ENCODE data around the gene HOXC10.

Gene HOXC10

DNA sequence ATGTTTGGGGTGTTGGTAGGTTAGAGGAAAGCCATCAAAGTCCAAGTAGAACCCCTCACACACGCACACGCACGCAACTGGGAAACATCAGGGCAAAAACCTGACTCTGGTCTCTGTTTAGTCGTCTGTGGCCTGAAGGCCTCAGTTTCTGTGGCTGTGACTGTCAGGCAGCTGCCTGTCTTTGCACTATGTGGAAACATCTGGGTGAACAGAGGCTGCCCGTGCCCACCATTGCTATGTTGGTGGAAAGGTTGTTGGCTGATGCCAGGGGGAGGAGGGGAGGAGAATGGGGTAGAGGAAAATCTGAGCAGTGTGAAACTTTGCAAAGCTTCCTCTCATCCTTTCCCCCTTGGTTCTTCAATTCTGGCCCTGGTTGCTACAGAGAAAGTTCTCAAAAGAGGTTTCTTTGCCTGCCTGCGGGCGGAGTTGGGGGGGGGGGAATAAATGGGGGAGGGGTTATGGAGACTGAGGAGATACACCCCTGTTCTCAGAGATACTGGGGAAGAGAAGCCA is 7.5 kb downstream of the HOXC10 start:
- no peak for DNase-seq

DNA sequence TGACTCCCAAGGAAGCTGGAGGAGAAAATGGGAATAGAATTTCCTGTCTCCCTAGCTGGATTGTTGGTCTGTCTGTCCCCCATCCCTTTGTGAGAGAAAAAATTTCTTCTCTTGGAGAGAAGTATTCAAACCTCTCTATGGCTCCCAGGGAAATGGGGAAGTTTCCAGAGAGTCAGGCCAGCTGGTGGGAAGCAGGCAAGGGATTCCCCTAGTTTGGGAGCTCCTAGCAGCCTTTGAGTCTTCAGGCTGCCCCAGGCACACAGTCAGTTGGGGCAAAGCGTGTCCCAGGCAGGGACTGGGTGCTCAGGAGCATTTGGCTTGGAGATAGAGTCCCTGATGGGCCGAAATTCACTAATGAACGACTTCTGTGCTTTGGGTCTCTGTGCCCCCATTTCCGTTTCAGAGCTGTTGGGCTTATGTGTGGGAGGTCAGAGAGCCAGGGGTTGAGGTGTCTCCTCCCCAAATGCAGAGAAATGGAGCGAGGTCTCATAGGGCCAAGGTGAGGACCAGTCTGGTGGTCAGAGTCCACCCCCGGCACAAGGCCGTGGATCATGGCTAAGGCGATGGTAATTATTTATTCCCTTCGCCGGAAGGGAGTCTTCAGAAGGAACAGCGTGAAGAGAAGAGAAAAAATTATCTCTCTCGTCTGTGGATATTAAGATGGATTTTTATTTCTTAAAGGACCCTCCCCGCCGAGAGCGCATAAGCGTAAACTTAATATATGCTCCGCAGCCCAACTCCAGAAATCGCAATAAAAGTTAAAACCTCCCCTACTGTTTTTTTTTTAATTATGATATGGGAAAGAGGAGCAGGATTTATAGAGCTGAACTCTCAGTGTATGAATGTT is 8.4 kb downstream of the HOXC10 start:
- DNase-seq = no peak

DNA sequence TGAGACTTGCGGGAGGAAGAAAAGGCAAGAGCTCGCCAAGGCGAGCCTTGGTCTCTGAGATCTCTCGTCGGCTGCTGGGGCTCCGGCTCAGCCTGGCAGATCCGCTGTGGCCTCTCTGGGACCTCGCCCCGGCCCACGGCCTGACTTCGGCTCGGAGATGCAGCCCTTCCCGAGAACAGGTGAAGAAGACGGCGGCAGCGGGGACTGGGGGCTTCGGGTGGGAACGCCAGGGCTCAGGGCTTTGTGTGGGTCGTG is 9.0 kb downstream of the HOXC10 start:
- DNase-seq = no peak

DNA sequence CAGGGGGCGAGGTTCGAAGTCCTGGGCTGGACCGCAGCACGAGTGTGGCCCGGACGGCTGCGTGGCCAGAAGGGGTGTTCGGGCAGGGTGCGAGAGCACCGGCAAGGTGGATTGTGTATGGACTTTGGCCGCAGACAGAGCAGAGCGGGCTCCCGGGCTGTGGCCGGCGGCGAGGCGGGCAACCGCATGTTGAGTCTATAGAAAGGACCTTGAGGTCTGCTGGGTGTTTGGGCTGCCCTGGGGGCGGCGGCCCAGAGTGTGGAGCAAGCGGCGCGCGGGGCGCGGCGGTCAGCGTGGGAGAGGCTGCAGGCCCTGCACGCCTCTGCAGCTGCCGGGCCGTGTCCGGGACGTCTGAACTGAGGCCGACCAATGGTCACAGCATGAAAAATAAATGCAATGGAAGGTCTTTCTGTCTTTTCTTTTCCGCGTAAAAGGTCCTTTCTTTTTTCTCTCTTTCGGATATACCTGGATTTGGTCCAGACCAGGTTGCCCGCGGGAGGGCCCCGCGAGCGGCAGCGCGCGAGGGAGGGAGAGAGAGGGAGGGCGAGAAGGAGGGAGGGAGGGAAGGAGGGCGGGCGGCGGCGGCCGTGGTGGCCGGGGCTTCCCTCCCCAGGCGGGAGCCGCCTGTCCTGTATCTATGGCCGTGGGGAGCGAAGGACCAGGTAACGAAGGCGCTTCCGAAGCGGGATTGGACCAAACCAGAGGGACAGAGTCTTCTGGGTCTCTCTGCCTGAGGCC is 9.5 kb downstream of the HOXC10 start:
- no peak for DNase-seq

DNA sequence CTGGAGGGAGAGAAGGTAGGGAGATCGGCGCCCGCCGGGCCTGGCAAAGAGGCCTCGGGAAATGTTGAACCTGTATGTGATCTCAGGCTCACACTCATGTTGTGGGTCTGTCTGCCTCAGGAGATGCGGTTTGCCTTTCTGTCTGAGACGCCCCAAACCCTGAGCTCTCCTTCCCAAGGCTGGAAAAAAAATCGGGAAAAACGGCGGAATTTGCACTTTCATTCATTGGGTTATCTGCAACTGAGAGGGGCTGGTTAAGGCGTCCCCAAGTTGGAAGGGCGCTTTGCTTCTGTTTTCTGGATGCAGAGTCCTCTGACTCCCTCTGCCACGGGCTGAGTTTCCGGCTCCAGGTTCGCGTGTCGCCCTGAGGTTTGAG is 10.0 kb downstream of the HOXC10 start:
- no peak for DNase-seq

DNA sequence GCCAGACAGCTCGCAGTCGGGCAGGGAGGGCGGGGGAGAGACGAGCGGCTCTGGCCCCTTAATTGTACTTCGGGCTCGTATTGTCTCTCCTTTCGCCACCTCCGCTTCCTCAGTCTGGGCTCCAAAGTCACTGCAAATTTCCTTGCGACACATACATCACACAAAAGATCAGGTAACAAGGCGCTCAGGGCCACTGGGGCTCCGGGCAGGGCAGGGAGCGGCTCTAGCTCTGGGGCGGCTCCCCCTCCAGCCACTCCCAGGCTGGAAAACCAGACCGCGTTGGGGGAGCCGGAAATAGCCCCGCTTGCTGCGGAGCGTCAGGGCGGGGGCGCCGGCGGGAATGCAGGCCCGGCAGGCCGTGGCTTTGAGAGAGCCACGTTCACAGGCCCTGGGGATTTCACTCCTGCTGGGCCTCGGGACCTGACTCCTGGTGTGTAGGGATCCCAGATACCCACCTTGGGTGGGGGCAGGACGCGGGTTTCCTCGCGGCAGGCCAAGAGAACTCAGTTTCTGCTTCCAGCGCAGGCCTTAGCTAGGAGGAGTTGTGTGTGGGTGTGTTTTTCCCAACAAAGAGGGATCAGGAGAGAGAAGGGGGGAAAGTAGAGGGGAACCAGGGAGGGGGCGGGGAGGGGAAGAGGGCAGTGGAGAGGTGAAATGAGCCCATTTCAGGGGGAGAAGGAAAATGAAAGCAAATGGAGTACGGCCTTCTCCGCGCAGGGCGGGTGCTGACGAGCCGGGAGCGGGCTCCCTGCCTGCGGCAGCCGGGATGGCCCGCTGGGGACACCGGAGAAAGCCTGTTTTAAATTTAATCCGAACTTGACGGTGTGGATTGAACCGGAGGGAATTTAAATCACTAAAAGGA is 10.7 kb downstream of the HOXC10 start:
- no peak for DNase-seq

DNA sequence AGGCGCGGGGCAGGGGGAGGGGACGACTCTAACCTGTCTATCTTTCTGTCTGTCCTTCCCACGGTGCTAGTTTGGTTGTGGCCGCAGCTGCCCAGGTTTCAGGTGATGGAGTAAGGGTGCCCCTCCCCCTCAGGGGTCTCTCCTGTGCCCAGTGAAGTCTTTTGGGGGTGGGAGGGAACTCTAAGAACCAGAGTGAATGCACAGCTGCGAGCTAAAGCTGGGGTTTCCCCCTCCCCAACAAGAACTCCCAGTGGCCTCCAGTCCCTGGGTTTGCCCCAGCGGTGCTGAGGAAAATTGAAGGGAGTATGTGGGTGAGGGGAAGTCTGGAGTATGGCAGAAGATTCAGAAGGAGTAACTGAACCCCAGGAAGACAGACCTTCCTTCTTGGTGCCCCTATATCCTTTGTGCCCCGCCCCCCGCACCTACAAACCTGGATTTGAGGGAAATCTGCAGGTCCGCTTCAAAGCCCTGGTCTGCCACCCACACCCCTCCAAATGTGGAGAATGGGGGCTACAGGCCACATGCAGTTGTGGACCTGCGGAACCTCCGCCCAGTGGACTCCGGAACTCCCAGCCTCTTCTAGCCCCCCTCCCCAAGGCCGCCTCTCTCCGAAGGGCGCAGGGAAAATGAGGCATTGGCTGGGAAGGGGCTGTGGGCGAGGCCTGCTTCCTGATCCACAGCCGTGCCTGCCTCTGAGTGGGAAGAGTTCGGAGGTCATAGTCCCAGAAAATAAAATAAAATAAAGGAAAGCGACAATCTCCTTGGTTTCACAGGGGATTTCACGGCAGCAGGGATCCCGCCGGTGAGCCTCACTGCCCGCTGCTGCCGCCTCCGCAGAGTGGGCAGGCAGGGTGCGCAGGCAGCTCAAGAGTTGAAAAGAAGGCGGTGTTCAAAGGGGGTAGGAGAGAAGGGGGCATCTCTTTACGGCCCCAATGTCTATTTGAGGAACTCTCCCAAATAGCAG is 11.6 kb downstream of the HOXC10 start:
- no peak for DNase-seq

DNA sequence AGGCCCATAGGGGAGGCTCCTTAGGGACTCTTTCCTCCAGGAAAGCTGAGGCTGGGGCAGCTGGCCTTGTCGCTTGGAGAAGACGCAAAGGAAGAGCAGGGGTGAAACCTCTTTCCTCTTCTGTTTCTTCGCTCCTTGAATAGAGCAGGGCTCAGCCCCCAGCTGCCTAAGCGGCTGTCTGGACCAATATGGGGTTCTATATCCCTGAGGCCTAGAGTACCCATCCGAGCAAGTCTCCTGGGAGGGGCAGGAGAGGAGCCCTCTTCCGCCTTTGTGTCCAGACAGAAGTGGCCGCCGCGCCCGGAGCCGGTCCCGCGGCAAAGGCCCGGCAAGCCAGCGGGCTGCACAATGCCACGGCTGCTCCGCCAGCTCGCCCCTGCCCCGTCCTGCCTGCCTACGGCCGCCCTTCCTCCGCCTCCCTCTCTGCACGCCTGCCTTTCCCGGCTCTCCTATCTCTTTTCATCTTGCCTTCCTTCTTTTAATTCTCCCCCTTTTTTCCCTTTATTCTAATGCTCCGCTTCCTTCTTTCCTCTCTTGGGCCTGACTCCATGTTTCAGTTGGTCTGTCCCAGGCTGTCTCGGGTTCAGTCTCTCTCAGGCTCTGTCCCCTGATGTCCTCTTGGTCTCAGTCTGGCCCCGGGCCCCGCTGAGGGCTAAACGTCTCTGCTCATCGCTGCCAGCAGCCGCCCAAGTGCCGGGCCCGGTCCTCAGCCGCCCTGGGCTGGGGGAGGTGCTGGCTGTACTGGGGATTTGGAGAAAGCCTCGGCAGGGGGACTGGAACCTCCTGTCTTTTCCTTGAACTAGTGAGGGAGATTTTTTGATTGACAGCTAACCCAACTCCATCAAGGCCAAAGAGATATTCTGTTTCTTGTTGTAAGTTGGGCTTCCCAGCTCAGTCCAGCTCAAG is 12.5 kb downstream of the HOXC10 start:
- no peak for DNase-seq

DNA sequence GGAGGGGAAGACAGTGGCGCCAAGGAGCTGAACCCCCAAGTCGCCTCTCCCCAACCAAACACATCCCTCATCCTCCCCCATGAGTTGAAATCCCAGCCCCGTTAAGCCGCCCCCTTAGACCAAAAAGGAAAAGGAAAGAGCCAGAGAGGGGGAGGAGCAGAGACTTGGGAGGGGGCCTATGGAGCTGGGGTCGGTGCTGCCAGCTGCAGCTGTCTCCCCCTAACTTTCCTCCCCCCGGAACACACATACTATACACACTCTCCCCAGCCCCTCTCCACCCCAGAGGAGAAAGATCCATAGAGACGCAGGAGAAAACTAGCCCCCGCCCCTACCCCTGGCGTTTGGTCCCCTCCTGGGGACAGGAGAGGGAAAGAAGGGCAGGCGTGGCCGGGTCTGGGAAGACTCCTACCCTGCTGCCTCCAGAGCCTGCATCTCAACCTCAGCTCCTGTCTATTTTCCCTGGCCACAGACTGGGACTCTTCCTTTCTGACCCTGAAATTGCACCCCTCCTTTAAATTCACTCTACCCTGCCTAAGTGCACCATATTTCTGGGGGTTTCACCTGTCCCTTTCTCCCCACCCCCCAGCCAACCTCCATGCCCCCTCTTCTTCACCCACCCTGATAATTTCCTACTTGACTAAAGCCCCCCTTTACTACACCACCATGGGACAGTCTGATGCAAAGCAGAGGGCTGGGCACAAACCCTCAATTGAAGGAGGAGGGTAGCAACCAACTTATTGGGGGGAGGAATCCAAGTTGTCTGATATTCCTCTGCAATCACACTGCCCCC is 13.4 kb downstream of the HOXC10 start:
- DNase-seq = no peak

DNA sequence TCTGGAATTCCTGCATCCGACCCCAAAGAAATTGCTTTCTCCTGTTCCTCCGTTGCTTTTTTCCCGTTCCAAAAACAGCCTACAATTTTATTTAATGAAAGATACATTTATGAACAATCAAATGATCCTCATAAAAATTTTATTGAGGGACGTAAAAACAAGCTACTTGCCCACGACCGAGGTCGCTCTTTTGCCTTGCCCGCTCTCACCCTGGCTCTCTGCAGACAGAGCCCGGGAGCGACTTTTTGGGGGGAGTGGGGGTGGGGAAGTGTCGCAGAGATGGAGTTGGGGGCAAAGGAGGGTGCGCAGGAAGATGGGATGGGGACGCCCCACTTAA is 13.9 kb downstream of the HOXC10 start:
- no peak for DNase-seq

DNA sequence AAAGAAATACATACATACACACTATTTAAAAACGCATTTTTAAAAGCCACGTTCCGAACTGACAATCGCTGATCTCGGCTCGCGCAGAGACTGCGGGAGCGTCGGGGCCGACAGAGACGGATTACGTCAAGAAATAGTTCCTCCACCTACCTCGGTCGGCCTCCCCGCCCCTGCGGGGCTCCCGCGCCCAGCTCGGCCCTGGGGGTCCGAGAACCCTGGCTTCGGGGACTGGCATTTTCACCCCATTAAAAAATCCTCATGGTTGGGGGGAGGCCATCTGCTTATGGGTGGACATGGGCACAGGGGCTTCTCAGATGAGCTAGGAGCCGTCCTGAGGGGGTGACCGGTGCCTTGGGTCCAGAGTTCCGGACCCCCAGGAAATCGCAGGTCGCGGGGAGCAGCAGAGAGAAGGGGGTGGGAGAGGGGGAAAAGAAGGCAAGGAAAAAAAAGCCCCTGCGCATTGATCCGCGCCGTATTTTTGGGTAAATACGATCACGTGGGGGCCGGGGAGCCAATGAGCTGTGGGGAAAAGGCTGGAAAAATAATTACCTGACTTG is 14.7 kb downstream of the HOXC10 start:
- no peak for DNase-seq

DNA sequence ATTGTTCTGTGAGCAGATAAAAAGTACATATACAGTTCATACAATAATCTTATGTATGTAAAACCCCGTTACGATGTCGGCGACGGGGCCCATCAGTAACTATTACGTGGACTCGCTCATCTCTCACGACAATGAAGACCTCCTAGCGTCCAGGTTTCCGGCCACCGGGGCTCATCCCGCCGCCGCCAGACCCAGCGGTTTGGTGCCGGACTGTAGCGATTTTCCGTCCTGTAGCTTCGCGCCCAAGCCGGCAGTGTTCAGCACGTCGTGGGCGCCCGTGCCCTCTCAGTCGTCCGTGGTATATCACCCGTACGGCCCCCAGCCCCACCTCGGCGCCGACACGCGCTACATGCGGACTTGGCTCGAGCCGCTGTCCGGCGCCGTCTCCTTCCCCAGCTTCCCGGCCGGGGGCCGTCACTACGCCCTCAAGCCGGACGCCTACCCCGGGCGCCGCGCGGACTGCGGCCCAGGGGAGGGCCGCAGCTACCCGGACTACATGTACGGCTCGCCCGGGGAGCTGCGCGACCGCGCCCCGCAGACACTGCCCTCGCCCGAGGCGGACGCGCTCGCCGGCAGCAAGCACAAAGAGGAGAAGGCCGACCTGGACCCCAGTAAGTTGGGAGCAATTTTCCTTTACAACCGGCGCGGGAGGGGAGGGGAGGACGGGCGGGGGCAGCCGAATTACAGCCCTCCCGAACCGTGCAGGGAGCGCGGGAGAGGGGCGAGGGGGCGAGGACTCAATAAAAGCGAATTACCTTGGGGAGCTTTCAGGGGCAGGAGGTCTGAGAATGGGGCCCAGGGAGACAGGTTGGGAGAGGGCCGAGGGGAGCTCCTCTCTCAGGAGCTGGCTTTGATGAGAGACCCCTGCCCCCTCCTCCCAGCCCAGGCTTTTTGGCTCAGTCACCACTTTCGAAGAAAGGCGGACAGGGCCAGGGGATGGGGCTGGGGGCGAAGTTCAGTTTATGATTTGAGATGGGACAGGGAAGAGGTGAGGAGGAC is 15.5 kb downstream of the HOXC10 start, which contains the start of gene HOXC9:
TSS of gene HOXC9 (plus strand) at position 46 of the 999 bp plus-strand sequence. CDS start at position 74, 28 bp downstream.
- DNase-seq = no peak

DNA sequence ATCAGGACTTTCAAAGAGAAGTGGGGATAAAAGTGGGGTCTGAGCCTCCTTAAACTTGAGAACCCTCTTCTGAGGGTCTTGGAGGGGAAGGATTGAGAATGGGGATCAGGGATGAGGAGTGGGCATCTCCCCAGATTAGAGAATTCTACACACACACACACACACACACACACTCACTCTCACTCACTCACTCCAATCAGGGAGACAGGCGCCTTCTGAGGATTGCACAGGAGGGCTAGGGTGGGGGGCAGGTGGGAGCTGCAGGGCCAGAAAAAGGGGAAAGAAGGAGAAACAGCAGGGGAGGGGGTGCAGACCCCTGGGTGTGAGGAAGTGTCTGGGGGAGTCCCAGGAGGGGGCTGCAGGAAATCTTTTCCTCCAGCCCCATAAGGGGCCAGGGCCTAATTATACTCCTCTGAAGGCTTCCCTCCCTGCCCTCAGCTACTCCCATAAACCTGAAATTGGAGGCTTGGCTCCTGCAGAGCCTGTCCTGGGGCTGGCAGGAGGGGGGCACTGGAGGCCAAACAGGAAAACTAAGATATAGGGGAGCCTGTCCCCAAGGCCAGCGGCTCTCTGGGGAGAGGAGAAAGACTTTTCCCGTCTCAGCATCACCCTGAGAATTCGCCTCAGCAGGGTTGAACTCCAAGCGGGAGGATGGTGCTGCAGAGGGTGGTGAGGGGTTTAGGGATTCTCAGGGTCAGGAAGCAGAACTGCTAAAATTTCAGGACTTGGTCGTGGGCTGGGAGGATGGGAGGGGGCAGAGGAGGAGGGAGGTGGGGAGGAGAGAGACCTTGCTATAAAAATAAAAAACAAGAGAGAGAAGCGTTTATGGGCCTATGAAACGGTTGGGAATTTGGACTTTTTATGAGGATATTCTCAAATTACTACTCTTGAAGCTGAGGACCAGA is 16.6 kb downstream of the HOXC10 start:
- no peak for DNase-seq

DNA sequence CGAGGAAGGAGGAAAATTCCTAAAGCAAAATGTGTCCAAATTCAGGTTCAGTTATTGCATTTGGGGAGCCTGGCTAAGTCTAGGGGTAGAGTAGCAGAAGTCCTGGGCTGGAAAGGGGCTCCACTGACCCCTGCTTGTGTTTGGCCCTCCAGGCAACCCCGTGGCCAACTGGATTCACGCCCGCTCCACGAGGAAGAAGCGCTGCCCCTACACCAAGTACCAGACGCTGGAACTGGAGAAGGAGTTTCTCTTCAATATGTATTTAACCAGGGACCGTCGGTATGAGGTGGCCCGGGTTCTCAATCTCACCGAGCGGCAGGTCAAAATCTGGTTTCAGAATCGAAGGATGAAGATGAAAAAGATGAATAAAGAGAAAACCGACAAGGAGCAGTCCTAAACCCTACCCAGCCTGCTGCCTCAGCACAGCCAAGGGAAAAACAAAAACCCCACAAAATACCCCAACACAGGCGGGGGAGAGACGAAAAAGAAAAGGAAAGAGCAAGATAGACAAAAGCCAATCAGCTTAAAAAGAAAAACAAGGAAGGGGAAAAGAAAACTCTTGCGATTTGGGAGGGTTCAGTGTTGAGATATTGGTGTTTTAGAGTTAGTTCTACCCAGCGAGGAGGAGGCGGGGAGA is 17.4 kb downstream of the HOXC10 start:
- DNase-seq = no peak

DNA sequence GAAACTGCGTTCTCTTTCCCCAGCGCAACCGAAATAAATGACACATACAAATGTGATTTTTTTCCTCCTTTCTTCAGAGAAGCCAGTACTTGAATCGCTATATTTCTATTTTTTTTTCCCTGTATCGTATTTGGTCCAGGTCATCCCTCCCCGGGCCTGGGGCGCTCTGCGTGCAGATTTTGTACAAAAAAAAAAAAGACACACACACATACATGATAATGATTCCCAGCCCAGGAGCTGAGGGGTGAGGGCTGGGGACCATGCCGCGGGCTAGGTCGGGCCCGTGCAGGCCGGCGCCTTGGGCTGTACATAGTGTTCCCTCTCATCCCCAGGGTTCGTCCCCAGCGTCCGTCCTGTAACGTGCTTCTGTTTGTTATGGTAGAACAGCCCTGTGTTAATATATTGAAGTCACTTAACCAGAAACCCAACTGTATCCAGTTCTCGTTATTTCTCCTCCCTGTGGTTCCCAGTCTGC is 18.0 kb downstream of the HOXC10 start:
- no peak for DNase-seq

DNA sequence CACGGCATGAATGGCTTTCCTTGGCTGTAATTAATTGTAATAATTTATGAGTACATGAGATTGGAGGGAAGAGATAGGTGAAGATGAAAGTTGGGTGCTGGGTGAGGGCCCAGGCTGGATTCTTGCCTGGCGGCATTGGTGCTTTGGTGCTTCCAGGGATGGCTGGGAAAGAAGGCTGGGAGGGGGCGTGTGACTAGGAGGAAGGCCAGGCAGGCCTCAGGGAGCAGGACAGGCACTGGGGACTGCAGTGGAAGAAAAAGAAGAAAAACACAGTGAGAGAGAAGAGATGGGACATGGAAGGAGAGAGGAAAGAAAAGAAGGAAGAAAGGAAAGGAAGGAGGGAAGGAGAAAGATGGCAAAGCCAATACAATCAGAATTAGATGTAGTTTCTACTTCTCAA is 18.7 kb downstream of the HOXC10 start:
- DNase-seq = no peak

Data from NK-92 treated with Interleukin-12 subunit alpha and Interleukin-12 subunit beta, amount 100 ng/mL, for 24 hours (cell line).